Epithelial cell of esophagus (primary cell): ENCODE measurements around the gene CTSE.

ENCODE experiments used
- DNase-seq: peaks from one replicate; pipeline ENCODE4 v3.0.0; 2010; ENCODE audit warnings: low read depth
- H3K4me3 ChIP-seq: 2 replicates; pipeline ENCODE4 v1.5.1; 2011; ENCODE audit warnings: mild to moderate bottlenecking, low read length, control low read depth
- CTCF ChIP-seq: IDR thresholded peaks from 2 replicates; pipeline ENCODE4 v1.5.1; 2011; ENCODE audit warnings: low read depth, mild to moderate bottlenecking, low read length, control low read depth, inconsistent platforms; ENCODE audit not compliant: insufficient read depth; ENCODE audit errors: missing control alignments

Gene CTSE

GRCh38 chr1:205986861-205987260 is 36.8 kb downstream of the CTSE start:
- DNase-seq, result no peak
- H3K4me3 ChIP-seq, result no peak overlapping the region
- TF ChIP-seq CTCF, result no peak

DNA sequence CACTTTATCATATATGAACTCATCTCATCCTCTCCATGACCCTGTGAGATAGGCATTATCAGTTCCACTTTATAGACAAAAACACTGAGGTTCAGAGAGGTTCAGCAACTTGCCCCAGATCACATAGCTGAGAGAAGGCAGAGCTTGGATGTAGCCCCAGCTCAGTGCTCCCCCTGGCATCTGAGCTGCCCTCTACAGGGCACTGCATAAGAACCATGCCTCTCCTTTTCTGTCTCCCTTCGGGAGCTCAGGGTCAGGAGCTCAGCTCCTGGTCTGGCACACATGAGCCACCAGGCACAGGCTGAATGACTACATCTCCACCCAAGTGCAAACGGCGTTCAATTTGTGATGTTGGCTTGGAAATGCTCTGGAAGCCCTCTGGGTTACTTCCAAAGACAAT is 37.4 kb downstream of the CTSE start:
- no peak overlapping the region for H3K4me3 ChIP-seq
- TF ChIP-seq CTCF, result peak; percentile 15
- no peak for DNase-seq

GRCh38 chr1:205985330-205986005 is 38.2 kb downstream of the CTSE start:
- peak; percentile 45 for DNase-seq
- no peak for TF ChIP-seq CTCF
- no peak overlapping the region for H3K4me3 ChIP-seq

DNA sequence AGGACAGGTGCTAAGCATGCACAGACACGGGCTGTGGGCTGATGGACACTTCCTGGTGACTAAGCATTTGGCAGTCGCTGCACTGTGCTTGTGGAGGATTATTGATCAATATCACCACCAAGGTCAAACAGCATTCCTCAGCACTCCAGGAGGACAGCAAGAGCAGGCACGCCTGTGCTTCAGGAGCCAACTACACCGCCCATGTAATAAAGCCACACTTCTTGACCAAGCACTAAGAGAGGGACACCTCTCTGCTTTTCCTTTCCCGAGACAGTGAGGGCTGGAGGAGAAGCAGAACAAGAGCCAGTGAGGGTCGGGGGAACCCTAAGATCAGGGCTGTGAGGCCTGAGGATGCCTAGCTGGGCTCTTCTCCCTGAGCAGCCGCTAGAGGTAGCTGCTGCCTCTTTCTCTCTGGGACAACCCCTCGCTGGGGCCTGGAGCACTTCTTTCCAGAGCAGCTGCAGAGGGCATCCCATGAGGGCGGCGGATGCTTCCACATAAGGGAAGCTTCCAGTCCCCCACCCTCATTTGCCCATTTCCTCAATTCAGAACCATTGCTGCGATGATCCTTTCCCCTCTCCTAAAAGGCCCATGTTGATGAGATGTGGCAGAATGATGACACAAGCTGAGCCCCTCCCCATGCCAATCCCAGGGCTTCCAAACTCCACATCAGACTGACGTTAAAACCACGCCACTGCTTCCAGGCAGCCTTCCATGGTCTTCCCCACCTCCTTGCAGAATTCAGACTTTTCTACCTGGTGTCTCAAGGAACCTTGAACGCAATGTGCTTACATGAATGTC is 39.6 kb downstream of the CTSE start:
- TF ChIP-seq CTCF, result peak; percentile 89
- no peak overlapping the region for H3K4me3 ChIP-seq
- DNase-seq, result peak; percentile 97

GRCh38 chr1:205981257-205981656 is 42.4 kb downstream of the CTSE start:
- H3K4me3 ChIP-seq, result no peak overlapping the region
- no peak for TF ChIP-seq CTCF
- DNase-seq, result no peak

DNA sequence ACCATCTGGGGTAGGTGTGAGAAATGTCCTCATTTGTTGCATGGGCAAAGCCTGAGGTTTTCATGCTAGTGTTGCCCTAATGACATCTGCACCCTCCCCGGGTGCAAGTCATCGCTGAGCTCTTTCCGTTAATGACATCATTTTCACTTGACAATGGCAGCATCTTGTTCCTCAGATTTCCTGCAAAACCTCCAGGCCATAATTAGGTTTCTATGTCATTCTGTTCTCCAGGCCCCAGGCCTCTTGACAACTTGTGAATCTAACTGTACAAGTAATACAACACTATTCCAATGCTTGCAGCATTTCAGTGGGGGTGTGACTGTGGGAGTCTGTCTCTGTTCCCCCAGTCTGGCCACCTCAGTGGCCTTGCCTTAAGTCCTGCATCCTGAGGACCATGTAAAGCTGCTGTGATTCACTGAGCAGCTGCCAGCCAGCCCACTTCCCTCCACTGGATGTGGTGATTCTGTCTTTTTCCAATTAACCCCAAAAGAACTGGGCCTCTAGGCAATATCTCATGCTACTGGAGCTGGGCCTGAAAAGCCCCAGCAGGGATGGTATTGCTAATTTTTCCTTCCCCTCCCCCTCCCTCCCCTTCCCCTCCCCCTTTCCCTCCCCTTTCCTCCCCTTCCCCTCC is 43.3 kb downstream of the CTSE start:
- TF ChIP-seq CTCF, result no peak
- H3K4me3 ChIP-seq, result no peak overlapping the region
- DNase-seq, result no peak
